Panc1 (cell line): ENCODE results near the gene C12orf50. TPM values are rescaled to one million over a fixed set of nuclear protein-coding genes. Genes with fewer than 3 reads are reported as not detected.
A peak's percentile ranks its signal among the peaks of the same experiment; 100 is the strongest.

Experiments
- ATAC-seq: fragments of 200-7000 bp; cut with Tn5 transposase; 2 replicates; pipeline ENCODE4 v1.9.1; 2020; ENCODE audit warnings: mild to moderate bottlenecking, moderate library complexity
- BruUV-seq: library from RNA; stranded (reverse); fragments of 400-500 nt; replicated peaks from 2 replicates; lab custom pipeline; 2021; lab: Mats Ljungman, UMichigan
- CTCF ChIA-PET: fragments of 300-600 bp; sonication (Branson Sonifier 250); formaldehyde crosslinking; loops from one replicate; lab custom pipeline; 2022; ENCODE audit warnings: antibody characterized with exemption; lab: Charles Lee
- POLR2A ChIA-PET: fragments of 300-600 bp; sonication (Branson Sonifier 250); formaldehyde crosslinking; loops from one replicate; lab custom pipeline; 2022; ENCODE audit warnings: antibody characterized with exemption; lab: Charles Lee
- DNase-seq: peaks from one replicate; pipeline ENCODE4 v3.0.0-alpha.2; 2010; ENCODE audit warnings: low read depth, low spot score
- H3K27ac ChIP-seq: 2 replicates; pipeline ENCODE4 v1.5.1; 2011; ENCODE audit warnings: mild to moderate bottlenecking, low read length, inconsistent platforms
- H3K27me3 ChIP-seq: fragments of 200-500 bp; sonication (Bioruptor generic); 2 replicates; pipeline ENCODE4 v1.6.0; 2014; ENCODE audit warnings: low read length, inconsistent platforms; ENCODE audit not compliant: control insufficient read depth, insufficient read depth
- H3K36me3 ChIP-seq: fragments of 200-500 bp; sonication (Bioruptor generic); 2 replicates; pipeline ENCODE4 v1.5.1; 2014; ENCODE audit warnings: inconsistent platforms, mild to moderate bottlenecking, low read length, moderate library complexity; ENCODE audit not compliant: control insufficient read depth, insufficient read depth
- H3K4me1 ChIP-seq: 2 replicates; pipeline ENCODE4 v1.5.1; 2011; ENCODE audit warnings: inconsistent platforms, mild to moderate bottlenecking, low read length, moderate library complexity; ENCODE audit not compliant: control insufficient read depth, insufficient read depth
- H3K4me3 ChIP-seq, 2 experiments: 2 replicates each; pipeline ENCODE4 v1.5.1; 2011 to 2012; ENCODE audit warnings: low read depth in 2 of 2, low read length in 2 of 2, mild to moderate bottlenecking in 2 of 2, inconsistent platforms in 1 of 2, moderate library complexity in 1 of 2
- H3K9me3 ChIP-seq: fragments of 200-500 bp; sonication (Bioruptor generic); 2 replicates; pipeline ENCODE4 v1.5.1; 2014; ENCODE audit warnings: low read depth, mild to moderate bottlenecking, inconsistent platforms, low read length, moderate library complexity; ENCODE audit not compliant: control insufficient read depth, insufficient read depth
- CTCF ChIP-seq: fragments of 450-650 bp; IDR thresholded peaks from 2 replicates; pipeline ENCODE4 v1.5.1; 2017; ENCODE audit warnings: mild to moderate bottlenecking
- POLR2AphosphoS5 ChIP-seq: IDR thresholded peaks from 2 replicates; pipeline ENCODE4 v1.6.1; 2012; ENCODE audit warnings: mild to moderate bottlenecking, low read depth, low read length, moderate library complexity
- REST ChIP-seq, 2 experiments: IDR thresholded peaks; 2 replicates each; pipeline ENCODE4 v1.6.1; 2011 to 2012; ENCODE audit warnings: low read depth in 2 of 2, control low read depth in 1 of 2, low read length in 1 of 2, mild to moderate bottlenecking in 1 of 2, moderate library complexity in 1 of 2; ENCODE audit not compliant: insufficient read depth in 1 of 2
- SIN3A ChIP-seq: IDR thresholded peaks from 2 replicates; pipeline ENCODE4 v1.6.1; 2012; ENCODE audit warnings: low read depth, mild to moderate bottlenecking, low read length, moderate library complexity, borderline replicate concordance; ENCODE audit not compliant: insufficient read depth
- TCF7L2 ChIP-seq: IDR thresholded peaks from 2 replicates; pipeline ENCODE4 v1.6.1; 2011; ENCODE audit warnings: mild to moderate bottlenecking, low read depth, low read length, inconsistent platforms
- in situ Hi-C: cut with HindIII; loops from 2 replicates; pipeline ENCODE4 v1.10.0; 2016; ENCODE audit warnings: low sequenced_read_pairs, low pct_unique_long_range_greater_than_20kb
- intact Hi-C: fragments of 100-400 bp; cut with micrococcal nuclease; formaldehyde crosslinking; loops from one replicate; pipeline ENCODE4 v1.10.0; 2022; ENCODE audit not compliant: unreplicated experiment
- total RNA-seq: library from RNA; stranded (reverse); gene quantifications from one replicate; pipeline ENCODE4 v1.2.1, GENCODE V29; 2021; ENCODE audit not compliant: unreplicated experiment

C12orf50 gene
- total RNA-seq, 1 experiment from 2014 or later: not detected

- DNase-seq: no peak
- Histone ChIP-seq H3K4me1 (no peaks in the 10 kb centered on the region), H3K27me3 (no peaks in the 10 kb centered on the region), H3K9me3 (peaks cover 5% of the 10 kb centered on the region; the same call in 1 of the 2 replicates), H3K27ac (no peak overlapping the region), H3K4me3 (no peak overlapping the region), H3K36me3 (no peaks in the 10 kb centered on the region)
- CTCF ChIA-PET: no interaction called here
- in situ Hi-C loops: no loop called here
- ATAC-seq: no peak
- TF ChIP-seq TCF7L2 (no peak), SIN3A (no peak), CTCF (no peak), REST (IDR thresholded peaks at IDR 0.05; ENCODE audit: insufficient read depth in 1 of 2, low read depth in 2 of 2, low read length in 1 of 2) (no peak), POLR2AphosphoS5 (no peak)
- no TSS peak for BruUV-seq
- POLR2A ChIA-PET: no interaction called here
- intact Hi-C loops: no loop called here
Measured at GRCh38 chr12:88001327-88001726, 27.9 kb downstream of the C12orf50 start.

- in situ Hi-C loops: no loop called here
- BruUV-seq: no TSS peak
- TF ChIP-seq CTCF (peak; percentile 83), REST (IDR thresholded peaks at IDR 0.05; ENCODE audit: insufficient read depth in 1 of 2, low read depth in 2 of 2, low read length in 1 of 2) (no peak), POLR2AphosphoS5 (no peak), TCF7L2 (no peak), SIN3A (no peak)
- POLR2A ChIA-PET: no interaction called here
- no peak overlapping the region for H3K4me3 ChIP-seq
- H3K27me3 ChIP-seq: no peaks in the 10 kb centered on the region
- CTCF ChIA-PET: no interaction called here
- no peaks in the 10 kb centered on the region for H3K36me3 ChIP-seq
- no peaks in the 10 kb centered on the region for H3K9me3 ChIP-seq
- no peaks in the 10 kb centered on the region for H3K4me1 ChIP-seq
- no peak overlapping the region for H3K27ac ChIP-seq
- ATAC-seq (peak; percentile 95), DNase-seq (peak; percentile 54)
- intact Hi-C loops: loop anchor here (10.0 kb wide), 1 partner anchor 131 kb away; no protein-coding TSS in a partner anchor
Measured at GRCh38 chr12:87995581-87996178, 33.5 kb downstream of the C12orf50 start.
